NB4 (cell line): ENCODE data around the gene U2AF2.

Experiments
- POLR2A ChIP-seq: IDR thresholded peaks from 2 replicates; pipeline ENCODE4 v1.6.1; 2011; ENCODE audit warnings: mild to moderate bottlenecking; ENCODE audit not compliant: insufficient read length; ENCODE audit errors: extremely low read depth
- TF ChIP-seq, protein P1 (sequence below): IDR thresholded peaks from one replicate; pipeline ENCODE4 v1.5.1; 2012; ENCODE audit warnings: low read depth, low read length
- TF ChIP-seq, protein P2 (sequence below): IDR thresholded peaks from 2 replicates; pipeline ENCODE4 v1.6.1; 2011; ENCODE audit warnings: low read depth, low read length

DNA sequence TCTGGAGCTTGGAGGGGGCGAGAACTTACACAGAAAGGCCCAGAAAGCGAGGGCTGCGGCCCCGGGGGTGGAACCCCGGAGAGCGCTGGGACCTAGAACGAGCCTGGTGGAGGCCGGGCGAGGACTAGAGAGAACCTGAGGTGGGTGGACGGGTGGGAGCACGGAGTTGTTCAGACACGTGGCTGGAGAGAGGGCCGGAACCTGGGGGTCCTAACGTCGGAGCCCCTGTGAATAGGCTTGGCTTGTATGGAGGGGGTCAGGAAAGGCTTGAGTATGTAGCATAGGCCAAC, 11.0 kb upstream of the U2AF2 start:
- TF ChIP-seq, protein P1, sequence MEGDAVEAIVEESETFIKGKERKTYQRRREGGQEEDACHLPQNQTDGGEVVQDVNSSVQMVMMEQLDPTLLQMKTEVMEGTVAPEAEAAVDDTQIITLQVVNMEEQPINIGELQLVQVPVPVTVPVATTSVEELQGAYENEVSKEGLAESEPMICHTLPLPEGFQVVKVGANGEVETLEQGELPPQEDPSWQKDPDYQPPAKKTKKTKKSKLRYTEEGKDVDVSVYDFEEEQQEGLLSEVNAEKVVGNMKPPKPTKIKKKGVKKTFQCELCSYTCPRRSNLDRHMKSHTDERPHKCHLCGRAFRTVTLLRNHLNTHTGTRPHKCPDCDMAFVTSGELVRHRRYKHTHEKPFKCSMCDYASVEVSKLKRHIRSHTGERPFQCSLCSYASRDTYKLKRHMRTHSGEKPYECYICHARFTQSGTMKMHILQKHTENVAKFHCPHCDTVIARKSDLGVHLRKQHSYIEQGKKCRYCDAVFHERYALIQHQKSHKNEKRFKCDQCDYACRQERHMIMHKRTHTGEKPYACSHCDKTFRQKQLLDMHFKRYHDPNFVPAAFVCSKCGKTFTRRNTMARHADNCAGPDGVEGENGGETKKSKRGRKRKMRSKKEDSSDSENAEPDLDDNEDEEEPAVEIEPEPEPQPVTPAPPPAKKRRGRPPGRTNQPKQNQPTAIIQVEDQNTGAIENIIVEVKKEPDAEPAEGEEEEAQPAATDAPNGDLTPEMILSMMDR = no peak
- TF ChIP-seq, protein P2, sequence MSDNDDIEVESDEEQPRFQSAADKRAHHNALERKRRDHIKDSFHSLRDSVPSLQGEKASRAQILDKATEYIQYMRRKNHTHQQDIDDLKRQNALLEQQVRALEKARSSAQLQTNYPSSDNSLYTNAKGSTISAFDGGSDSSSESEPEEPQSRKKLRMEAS = no peak
- TF ChIP-seq POLR2A = no peak
